ENCODE data around the gene ADAM15. TPM values are rescaled to one million over a fixed set of nuclear protein-coding genes. Genes with fewer than 3 reads are reported as not detected.

ADAM15 gene
- total RNA-seq = 82.9 and 84.4 TPM in 2 replicates

GRCh38 chr1:155050560-155051341 lies at the start of gene ADAM15:
ADAM15 (plus strand) TSS chr1:155051316; CDS start chr1:155051387, 71 bp downstream.

GRCh38 chr1:155002464-155003226 lies 48.5 kb upstream of the ADAM15 start, which contains the start of gene ZBTB7B:
ZBTB7B (plus strand) TSS chr1:155002802; CDS start chr1:155014661, 11,859 bp downstream.

GRCh38 chr1:155033524-155033923 lies 17.6 kb upstream of the ADAM15 start, which contains the start of the genes DCST1 and DCST2:
DCST1 (plus strand) TSS chr1:155033824; CDS start chr1:155034037, 213 bp downstream.
DCST2 (minus strand) TSS chr1:155033781; CDS start chr1:155033701, 80 bp downstream.

GRCh38 chr1:155063550-155064110 lies 12.5 kb downstream of the ADAM15 start, which contains the start of gene EFNA4:
EFNA4 (plus strand) TSS chr1:155063740; CDS start chr1:155063824, 84 bp downstream.

GRCh38 chr1:155078469-155079209 lies 27.5 kb downstream of the ADAM15 start, which contains the start of gene EFNA3:
EFNA3 (plus strand) TSS chr1:155078837; CDS start chr1:155078942, 105 bp downstream.

Other genes with a start within 250 kb of the ADAM15 start
- gene KCNN3, start 181.0 kb upstream of the ADAM15 start, total RNA-seq = not detected in 2 replicates
- gene PMVK, start 114.6 kb upstream of the ADAM15 start, total RNA-seq = 9.2 and 11.4 TPM in 2 replicates
- 42.1 and 48.9 TPM in 2 replicates for gene PBXIP1, start 95.2 kb upstream of the ADAM15 start, total RNA-seq
- gene PYGO2, start 89.5 kb upstream of the ADAM15 start, total RNA-seq = 16.8 and 19.2 TPM in 2 replicates
- 192 and 203 TPM in 2 replicates for gene SHC1, start 80.6 kb upstream of the ADAM15 start, total RNA-seq
- gene CKS1B, start 76.6 kb upstream of the ADAM15 start, total RNA-seq = 222 and 236 TPM in 2 replicates
- gene FLAD1, start 68.0 kb upstream of the ADAM15 start, total RNA-seq = 35.3 and 41.8 TPM in 2 replicates
- not detected in 2 replicates for gene LENEP, start 57.7 kb upstream of the ADAM15 start, total RNA-seq
- 13.1 and 14.5 TPM in 2 replicates for gene ZBTB7B, start 48.5 kb upstream of the ADAM15 start, total RNA-seq
- under 0.01 and 0.17 TPM in 2 replicates for gene DCST2, start 17.5 kb upstream of the ADAM15 start, total RNA-seq
- not detected in 2 replicates for gene DCST1, start 17.5 kb upstream of the ADAM15 start, total RNA-seq
- gene EFNA4, start 12.4 kb downstream of the ADAM15 start, total RNA-seq = 7.7 and 8.3 TPM in 2 replicates
- gene EFNA3, start 27.5 kb downstream of the ADAM15 start, total RNA-seq = 0.67 and 1.2 TPM in 2 replicates
- gene EFNA1, start 76.6 kb downstream of the ADAM15 start, total RNA-seq = 0.50 and 0.89 TPM in 2 replicates
- 39.2 and 53.4 TPM in 2 replicates for gene SLC50A1, start 84.5 kb downstream of the ADAM15 start, total RNA-seq
- 100 and 114 TPM in 2 replicates for gene DPM3, start 89.2 kb downstream of the ADAM15 start, total RNA-seq
- 207 and 218 TPM in 2 replicates for gene KRTCAP2, start 122.0 kb downstream of the ADAM15 start, total RNA-seq
- gene TRIM46, start 122.5 kb downstream of the ADAM15 start, total RNA-seq = 5.2 and 5.4 TPM in 2 replicates
- 10.1 and 11.9 TPM in 2 replicates for gene THBS3, start 156.6 kb downstream of the ADAM15 start, total RNA-seq
- 94.7 and 107 TPM in 2 replicates for gene MTX1, start 157.4 kb downstream of the ADAM15 start, total RNA-seq
- 27.8 and 27.9 TPM in 2 replicates for gene ENTREP3, start 204.2 kb downstream of the ADAM15 start, total RNA-seq
- 93.3 and 125 TPM in 2 replicates for gene SCAMP3, start 211.0 kb downstream of the ADAM15 start, total RNA-seq
- gene CLK2, start 222.2 kb downstream of the ADAM15 start, total RNA-seq = 19.3 and 22.4 TPM in 2 replicates
- gene HCN3, start 226.1 kb downstream of the ADAM15 start, total RNA-seq = 0.30 and 0.67 TPM in 2 replicates